GM19238 (cell line): ENCODE data around the gene ZMIZ1.

ENCODE experiments used
- DNase-seq: peaks from one replicate; pipeline ENCODE4 v3.0.0; 2011; ENCODE audit warnings: low spot score; ENCODE audit not compliant: insufficient read length

The ZMIZ1 gene

GRCh38 chr10:79068562-79069324 is at the start of gene ZMIZ1:
Gene ZMIZ1, plus strand, starts transcription at chr10:79068966. Its CDS starts 132,667 bp downstream, at chr10:79201633.
- peak; percentile 87 for DNase-seq

- DNase-seq, result no peak
These were observed 49.2 kb upstream of the ZMIZ1 start for GRCh38 chr10:79019441-79020014.

GRCh38 chr10:79020015-79020491 is 48.7 kb upstream of the ZMIZ1 start:
- no peak for DNase-seq

- no peak for DNase-seq
These were observed 48.2 kb upstream of the ZMIZ1 start for GRCh38 chr10:79020605-79021004.

GRCh38 chr10:79021331-79021907 is 47.3 kb upstream of the ZMIZ1 start:
- no peak for DNase-seq

GRCh38 chr10:79021948-79022499 is 46.7 kb upstream of the ZMIZ1 start:
- DNase-seq, result no peak

- no peak for DNase-seq
These were observed 46.1 kb upstream of the ZMIZ1 start for GRCh38 chr10:79022565-79023230.

- DNase-seq, result no peak
These were observed 45.3 kb upstream of the ZMIZ1 start for GRCh38 chr10:79023240-79024162.

GRCh38 chr10:79024296-79024695 is 44.5 kb upstream of the ZMIZ1 start:
- no peak for DNase-seq

GRCh38 chr10:79024720-79025198 is 44.0 kb upstream of the ZMIZ1 start:
- DNase-seq, result no peak

- no peak for DNase-seq
These were observed 43.5 kb upstream of the ZMIZ1 start for GRCh38 chr10:79025199-79025832.

GRCh38 chr10:79026341-79026761 is 42.4 kb upstream of the ZMIZ1 start:
- DNase-seq, result no peak

- no peak for DNase-seq
These were observed 42.0 kb upstream of the ZMIZ1 start for GRCh38 chr10:79026806-79027146.

GRCh38 chr10:79027147-79028055 is 41.4 kb upstream of the ZMIZ1 start:
- DNase-seq, result no peak

- DNase-seq, result no peak
These were observed 40.7 kb upstream of the ZMIZ1 start for GRCh38 chr10:79028056-79028430.

GRCh38 chr10:79028451-79029010 is 40.2 kb upstream of the ZMIZ1 start:
- DNase-seq, result no peak

GRCh38 chr10:79029478-79030390 is 39.0 kb upstream of the ZMIZ1 start:
- no peak for DNase-seq

GRCh38 chr10:79030705-79031104 is 38.1 kb upstream of the ZMIZ1 start:
- DNase-seq, result no peak
